ENCODE data around the gene DENND2A.

Gene DENND2A

GRCh38 chr7:140655511-140656408 lies 15.1 kb upstream of the DENND2A start:
- no peak overlapping the region for H3K27ac Mint-ChIP-seq
- TF ChIP-seq, protein P1, sequence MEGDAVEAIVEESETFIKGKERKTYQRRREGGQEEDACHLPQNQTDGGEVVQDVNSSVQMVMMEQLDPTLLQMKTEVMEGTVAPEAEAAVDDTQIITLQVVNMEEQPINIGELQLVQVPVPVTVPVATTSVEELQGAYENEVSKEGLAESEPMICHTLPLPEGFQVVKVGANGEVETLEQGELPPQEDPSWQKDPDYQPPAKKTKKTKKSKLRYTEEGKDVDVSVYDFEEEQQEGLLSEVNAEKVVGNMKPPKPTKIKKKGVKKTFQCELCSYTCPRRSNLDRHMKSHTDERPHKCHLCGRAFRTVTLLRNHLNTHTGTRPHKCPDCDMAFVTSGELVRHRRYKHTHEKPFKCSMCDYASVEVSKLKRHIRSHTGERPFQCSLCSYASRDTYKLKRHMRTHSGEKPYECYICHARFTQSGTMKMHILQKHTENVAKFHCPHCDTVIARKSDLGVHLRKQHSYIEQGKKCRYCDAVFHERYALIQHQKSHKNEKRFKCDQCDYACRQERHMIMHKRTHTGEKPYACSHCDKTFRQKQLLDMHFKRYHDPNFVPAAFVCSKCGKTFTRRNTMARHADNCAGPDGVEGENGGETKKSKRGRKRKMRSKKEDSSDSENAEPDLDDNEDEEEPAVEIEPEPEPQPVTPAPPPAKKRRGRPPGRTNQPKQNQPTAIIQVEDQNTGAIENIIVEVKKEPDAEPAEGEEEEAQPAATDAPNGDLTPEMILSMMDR (IDR thresholded peaks at IDR 0.05): no peak
- H3K27me3 Mint-ChIP-seq (ENCODE audit: low read depth, poor library complexity): peaks cover 16% of the 10 kb centered on the region
- H3K9me3 Mint-ChIP-seq: no peaks in the 10 kb centered on the region
- no peaks in the 10 kb centered on the region for H3K36me3 Mint-ChIP-seq (ENCODE audit: low read depth)
- DNase-seq: no peak
- H3K4me1 Mint-ChIP-seq: peaks cover 33% of the 10 kb centered on the region
- H3K4me3 Mint-ChIP-seq: no peak overlapping the region

- Mint-ChIP-seq H3K4me1 (peaks cover 40% of the 10 kb centered on the region), H3K27me3 (ENCODE audit: low read depth, poor library complexity) (peaks cover 11% of the 10 kb centered on the region), H3K36me3 (ENCODE audit: low read depth) (no peaks in the 10 kb centered on the region), H3K4me3 (no peak overlapping the region), H3K27ac (no peak overlapping the region), H3K9me3 (no peaks in the 10 kb centered on the region)
- TF ChIP-seq, protein P1 (IDR thresholded peaks at IDR 0.05): no peak
- DNase-seq: no peak
These were observed 14.0 kb upstream of the DENND2A start for GRCh38 chr7:140654661-140655060.

GRCh38 chr7:140654109-140654387 lies 13.4 kb upstream of the DENND2A start:
- no peak overlapping the region for H3K27ac Mint-ChIP-seq
- no peak for DNase-seq
- H3K4me1 Mint-ChIP-seq: peaks cover 45% of the 10 kb centered on the region
- TF ChIP-seq, protein P1 (IDR thresholded peaks at IDR 0.05): no peak
- H3K27me3 Mint-ChIP-seq (ENCODE audit: low read depth, poor library complexity): peaks cover 11% of the 10 kb centered on the region
- no peaks in the 10 kb centered on the region for H3K36me3 Mint-ChIP-seq (ENCODE audit: low read depth)
- H3K9me3 Mint-ChIP-seq: no peaks in the 10 kb centered on the region
- no peak overlapping the region for H3K4me3 Mint-ChIP-seq

- H3K27ac Mint-ChIP-seq: no peak overlapping the region
- H3K27me3 Mint-ChIP-seq (ENCODE audit: low read depth, poor library complexity): peaks cover 11% of the 10 kb centered on the region
- no peak overlapping the region for H3K4me3 Mint-ChIP-seq
- TF ChIP-seq, protein P1 (IDR thresholded peaks at IDR 0.05): peak; percentile 88
- no peaks in the 10 kb centered on the region for H3K36me3 Mint-ChIP-seq (ENCODE audit: low read depth)
- H3K4me1 Mint-ChIP-seq: peaks cover 45% of the 10 kb centered on the region
- peak; percentile 71 for DNase-seq
- no peaks in the 10 kb centered on the region for H3K9me3 Mint-ChIP-seq
These were observed 12.9 kb upstream of the DENND2A start for GRCh38 chr7:140653319-140654108.

DNA sequence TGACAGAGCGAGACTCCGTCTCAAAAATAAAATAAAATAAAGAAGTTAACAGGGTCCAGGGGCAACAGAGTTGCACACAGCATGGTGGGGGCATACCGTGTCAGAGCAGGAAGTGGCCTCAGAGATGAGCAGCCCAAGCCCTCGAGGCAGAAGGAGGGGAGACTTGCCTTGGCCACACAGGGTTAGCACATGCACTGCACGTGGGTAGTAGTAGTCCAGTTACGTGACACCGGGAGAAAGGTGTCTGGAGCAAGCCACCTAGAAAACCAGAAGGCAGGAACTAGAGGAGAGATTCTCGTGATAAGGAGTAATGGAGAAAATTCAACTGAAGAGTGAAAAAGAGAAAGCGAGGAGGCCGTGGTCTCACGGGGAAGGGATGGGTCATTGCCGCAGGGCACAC lies 9.8 kb upstream of the DENND2A start:
- no peak overlapping the region for H3K4me3 Mint-ChIP-seq
- no peak for DNase-seq
- H3K36me3 Mint-ChIP-seq (ENCODE audit: low read depth): no peaks in the 10 kb centered on the region
- no peaks in the 10 kb centered on the region for H3K9me3 Mint-ChIP-seq
- TF ChIP-seq, protein P1 (IDR thresholded peaks at IDR 0.05): no peak
- H3K4me1 Mint-ChIP-seq: peaks cover 34% of the 10 kb centered on the region
- H3K27ac Mint-ChIP-seq: no peak overlapping the region
- H3K27me3 Mint-ChIP-seq (ENCODE audit: low read depth, poor library complexity): peaks cover 8% of the 10 kb centered on the region
